PFSK-1 (cell line): Measurements from ENCODE around the gene ATOH8.

Experiments
- FOXP2 ChIP-seq: optimal IDR thresholded peaks from 2 replicates; pipeline ENCODE3; 2011; ENCODE audit warnings: borderline replicate concordance, control low read depth, inconsistent platforms; ENCODE audit not compliant: insufficient read depth; ENCODE audit errors: extremely low read length, extremely low read depth
- POLR2AphosphoS5 ChIP-seq: IDR thresholded peaks from 2 replicates; pipeline ENCODE4 v1.6.1; 2012; ENCODE audit warnings: low read depth, mild to moderate bottlenecking, control low read depth, low read length, moderate library complexity
- REST ChIP-seq, 2 experiments: IDR thresholded peaks; 2 replicates each; pipeline versions ENCODE4 v1.6.1 to v1.8.0; 2011 to 2012; ENCODE audit warnings: low read depth in 2 of 2, low read length in 2 of 2, control low read depth in 1 of 2, inconsistent platforms in 1 of 2, mild to moderate bottlenecking in 1 of 2, moderate library complexity in 1 of 2; ENCODE audit not compliant: insufficient read depth in 1 of 2
- SIN3A ChIP-seq: IDR thresholded peaks from 2 replicates; pipeline ENCODE4 v1.6.1; 2012; ENCODE audit warnings: mild to moderate bottlenecking, low read length, moderate library complexity, borderline replicate concordance; ENCODE audit not compliant: insufficient read depth
- TAF1 ChIP-seq: IDR thresholded peaks from 2 replicates; pipeline ENCODE4 v1.6.1; 2012; ENCODE audit warnings: low read length, control low read depth, borderline replicate concordance; ENCODE audit not compliant: insufficient read depth

GRCh38 chr2:85710687-85711577, 42.9 kb upstream of the ATOH8 start:
- TF ChIP-seq SIN3A (no peak), POLR2AphosphoS5 (no peak), REST (IDR thresholded peaks at IDR 0.05; ENCODE audit: insufficient read depth in 1 of 2, low read depth in 2 of 2, low read length in 2 of 2) (no peak), TAF1 (no peak), FOXP2 (no peak)
